ENCODE data around the gene SAMHD1. TPM values are rescaled to one million over a fixed set of nuclear protein-coding genes. Genes with fewer than 3 reads are reported as not detected.

The SAMHD1 gene
- total RNA-seq, 4 donors from 2014 or later, result 76.8 to 172 (median 104) TPM

- H3K27me3 ChIP-seq, result no peaks in the 10 kb centered on the region
- H3K36me3 ChIP-seq, result no peaks in the 10 kb centered on the region
- DNase-seq, result no peak
- intact Hi-C loops (cut with DNase I; ENCODE audit: low total_unique reads), result no loop called here
- H3K4me1 ChIP-seq, result no peaks in the 10 kb centered on the region
- no peak overlapping the region for H3K27ac ChIP-seq
- H3K9me3 ChIP-seq, result no peaks in the 10 kb centered on the region
- no peak overlapping the region for H3K4me3 ChIP-seq
- TF ChIP-seq POLR2A (IDR thresholded peaks at IDR 0.05), result no peak
- TF ChIP-seq CTCF (IDR thresholded peaks at IDR 0.05), result no peak
These were observed 69.6 kb downstream of the SAMHD1 start for GRCh38 chr20:36881888-36882287.

DNA sequence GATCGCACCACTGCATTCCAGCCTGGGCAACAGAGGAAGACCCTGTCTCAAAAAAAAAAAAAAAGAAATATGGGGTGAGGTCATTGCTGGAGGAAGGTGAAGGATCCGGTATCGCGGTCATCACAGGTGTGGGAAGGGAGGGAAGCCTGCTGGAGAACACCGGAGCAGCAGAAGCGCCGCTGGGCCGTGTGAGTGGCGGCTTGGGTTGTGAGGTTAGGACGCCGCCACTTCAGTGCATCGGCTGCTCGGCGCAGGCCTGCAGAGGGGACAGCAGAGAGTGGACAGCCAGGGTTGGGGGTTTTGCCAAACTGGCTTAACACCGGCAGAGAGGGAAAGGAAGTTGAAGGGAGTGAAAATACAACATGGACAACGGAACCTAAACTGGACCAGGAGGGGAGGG, 70.2 kb downstream of the SAMHD1 start:
- no peaks in the 10 kb centered on the region for H3K9me3 ChIP-seq
- intact Hi-C loops (cut with DNase I; ENCODE audit: low total_unique reads), result no loop called here
- H3K4me1 ChIP-seq, result no peaks in the 10 kb centered on the region
- TF ChIP-seq POLR2A (IDR thresholded peaks at IDR 0.05), result no peak
- TF ChIP-seq CTCF (IDR thresholded peaks at IDR 0.05), result no peak
- no peaks in the 10 kb centered on the region for H3K27me3 ChIP-seq
- H3K36me3 ChIP-seq, result no peaks in the 10 kb centered on the region
- no peak overlapping the region for H3K4me3 ChIP-seq
- DNase-seq, result no peak
- H3K27ac ChIP-seq, result no peak overlapping the region

DNA sequence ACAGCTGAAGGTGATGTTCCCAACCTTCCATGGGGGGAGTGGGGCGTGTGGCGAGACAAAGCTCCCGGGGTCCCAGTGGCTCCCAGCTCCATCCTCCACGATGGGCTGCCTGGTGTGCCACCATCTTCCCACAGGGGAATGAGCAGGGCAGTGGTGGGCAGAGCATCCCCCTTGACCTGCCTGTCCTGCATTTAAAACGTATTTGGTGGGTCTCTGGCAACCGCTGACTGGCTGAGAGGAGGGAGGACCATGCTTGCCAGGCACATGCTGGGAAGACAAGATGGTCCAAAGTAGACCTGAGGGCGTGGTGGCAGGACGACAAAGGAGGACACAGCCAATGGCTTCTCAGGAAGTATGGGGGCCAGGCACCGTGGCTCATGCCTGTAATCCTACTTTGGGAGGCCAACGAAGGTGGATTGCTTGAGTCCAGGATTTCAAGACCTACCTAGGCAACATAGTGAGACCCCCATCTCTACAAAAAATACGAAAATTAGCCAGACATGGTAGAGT, 70.7 kb downstream of the SAMHD1 start:
- Histone ChIP-seq H3K27me3 (no peaks in the 10 kb centered on the region), H3K4me3 (no peak overlapping the region), H3K36me3 (no peaks in the 10 kb centered on the region), H3K27ac (no peak overlapping the region), H3K9me3 (no peaks in the 10 kb centered on the region), H3K4me1 (no peaks in the 10 kb centered on the region)
- no peak for DNase-seq
- TF ChIP-seq CTCF (IDR thresholded peaks at IDR 0.05) (no peak), POLR2A (IDR thresholded peaks at IDR 0.05) (no peak)
- intact Hi-C loops (cut with DNase I; ENCODE audit: low total_unique reads), result no loop called here

GRCh38 chr20:36878941-36879340, 72.6 kb downstream of the SAMHD1 start:
- Histone ChIP-seq H3K9me3 (no peaks in the 10 kb centered on the region), H3K27ac (no peak overlapping the region), H3K4me3 (no peak overlapping the region), H3K4me1 (no peaks in the 10 kb centered on the region), H3K27me3 (no peaks in the 10 kb centered on the region), H3K36me3 (no peaks in the 10 kb centered on the region)
- DNase-seq, result no peak
- intact Hi-C loops (cut with DNase I; ENCODE audit: low total_unique reads), result loop anchor here (10.0 kb wide), 1 partner anchor 264 kb away; no protein-coding TSS in a partner anchor
- TF ChIP-seq CTCF (IDR thresholded peaks at IDR 0.05) (no peak), POLR2A (IDR thresholded peaks at IDR 0.05) (no peak)

GRCh38 chr20:36876473-36876833, 75.1 kb downstream of the SAMHD1 start:
- no peak for TF ChIP-seq POLR2A (IDR thresholded peaks at IDR 0.05)
- TF ChIP-seq CTCF (IDR thresholded peaks at IDR 0.05), result no peak
- H3K27me3 ChIP-seq, result no peaks in the 10 kb centered on the region
- DNase-seq, result no peak
- no peaks in the 10 kb centered on the region for H3K36me3 ChIP-seq
- H3K27ac ChIP-seq, result no peak overlapping the region
- H3K9me3 ChIP-seq, result no peaks in the 10 kb centered on the region
- H3K4me3 ChIP-seq, result no peak overlapping the region
- no peaks in the 10 kb centered on the region for H3K4me1 ChIP-seq
- intact Hi-C loops (cut with DNase I; ENCODE audit: low total_unique reads), result loop anchor here (10.0 kb wide), 1 partner anchor 262 kb away; no protein-coding TSS in a partner anchor

All from uterus (tissue), 4 donors.